GM12891 (cell line): ENCODE data around the gene FRMD3.

Experiments
- POLR2A ChIP-seq: IDR thresholded peaks from 2 replicates; pipeline ENCODE4 v1.6.1; 2011; ENCODE audit warnings: low read depth, low read length, control low read depth
- POLR2AphosphoS5 ChIP-seq: IDR thresholded peaks from 2 replicates; pipeline ENCODE4 v1.6.1; 2011; ENCODE audit warnings: low read depth, low read length, control low read depth
- POU2F2 ChIP-seq: IDR thresholded peaks from 2 replicates; pipeline ENCODE4 v1.6.1; 2011; ENCODE audit warnings: low read depth, mild to moderate bottlenecking, control low read depth, low read length, moderate library complexity
- SPI1 ChIP-seq: IDR thresholded peaks from 2 replicates; pipeline ENCODE4 v1.6.1; 2011; ENCODE audit warnings: low read depth, low read length, control low read depth
- TAF1 ChIP-seq: IDR thresholded peaks from 2 replicates; pipeline ENCODE4 v1.6.1; 2011; ENCODE audit warnings: low read depth, low read length, control low read depth

GRCh38 chr9:83330207-83331196 is 207.7 kb downstream of the FRMD3 start:
- TF ChIP-seq POLR2A (no peak), POLR2AphosphoS5 (no peak), TAF1 (no peak), SPI1 (no peak), POU2F2 (no peak)
